Aorta (tissue), 5 donors: ENCODE results near the gene AFAP1. TPM values are rescaled to one million over a fixed set of nuclear protein-coding genes. Genes with fewer than 3 reads are reported as not detected.
A peak's percentile ranks its signal among the peaks of the same experiment; 100 is the strongest.

Experiments
- ATAC-seq: fragments of 200-7000 bp; cut with Tn5 transposase; one replicate; pipeline ENCODE4 v1.9.1; 2022; ENCODE audit warnings: moderate library complexity; ENCODE audit not compliant: low FRiP score
- DNase-seq, 2 donors: peaks; one replicate each; pipeline ENCODE4 v3.0.0-alpha.2; 2020
- H3K27ac ChIP-seq, 2 donors: one replicate each; pipeline ENCODE4 v1.5.1; 2013; ENCODE audit warnings: low read length in 2 of 2, mild to moderate bottlenecking in 2 of 2, moderate library complexity in 2 of 2, control low read depth in 1 of 2, inconsistent platforms in 1 of 2, low read depth in 1 of 2
- H3K27me3 ChIP-seq, 2 donors: one replicate each; pipeline ENCODE4 v1.6.1; 2013; ENCODE audit warnings: control low read depth in 1 of 2, low read length in 1 of 2, mild to moderate bottlenecking in 1 of 2, moderate library complexity in 1 of 2; ENCODE audit not compliant: insufficient read depth in 2 of 2, control insufficient read depth in 1 of 2
- H3K36me3 ChIP-seq, 2 donors: one replicate each; pipeline ENCODE4 v1.6.1; 2013; ENCODE audit warnings: control low read depth in 1 of 2, low read length in 1 of 2, mild to moderate bottlenecking in 1 of 2; ENCODE audit not compliant: insufficient read depth in 2 of 2, control insufficient read depth in 1 of 2
- H3K4me1 ChIP-seq, 2 donors: one replicate each; pipeline ENCODE4 v1.6.1; 2013; ENCODE audit warnings: low read length in 2 of 2, control low read depth in 1 of 2, mild to moderate bottlenecking in 1 of 2, moderate library complexity in 1 of 2; ENCODE audit not compliant: insufficient read depth in 2 of 2, control insufficient read depth in 1 of 2
- H3K4me3 ChIP-seq, 2 donors: one replicate each; pipeline ENCODE4 v1.5.1; 2013; ENCODE audit warnings: low read length in 2 of 2, control low read depth in 1 of 2, mild to moderate bottlenecking in 1 of 2
- H3K9me3 ChIP-seq: one replicate; pipeline ENCODE4 v1.6.1; 2013; ENCODE audit warnings: mild to moderate bottlenecking, low read length; ENCODE audit not compliant: control insufficient read depth
- whole genome bisulfite sequencing, 2 donors: extraction: QIAGEN DNeasy Blood & Tissue Kit; methylation state at CpG; one replicate each; pipeline ENCODE4 v1.1.7; 2013; 5-methylcytosine and 5-hydroxymethylcytosine counted together
- intact Hi-C, 2 donors: fragments of 100-400 bp; cut with DNase I; formaldehyde crosslinking; loops; one replicate each; pipeline versions ENCODE4 v1.14.2 to v1.15.0; 2022
- polyA plus RNA-seq, 2 donors: library from polyadenylated mRNA; stranded (reverse); fragments of 200-250 nt; gene quantifications; one replicate each; pipeline ENCODE4 v1.2.3, GENCODE V29; 2013
- total RNA-seq, 2 donors: library from RNA; stranded (reverse); fragmentation: NEBNext Ultra II Directional; extraction: Animal tissue kit (Norgen Biotek cat#: 25700); gene quantifications; one replicate each; pipeline ENCODE4 v1.2.1, GENCODE V29; 2021
- donor health status: healthy with polysubstance abuse.
- donor health status: Bipolar disorder and iron deficiency.
- donor health status: DM: no; HTN: no; CAD: no.
- donor health status: DM: no; HTN: no; CAD: no.
- donor health status: DM: yes; HTN: yes; CAD: no.

Gene AFAP1
- total and polyA plus RNA-seq, 4 donors, result 4.6 to 60.5 (median 26.9) TPM

DNA sequence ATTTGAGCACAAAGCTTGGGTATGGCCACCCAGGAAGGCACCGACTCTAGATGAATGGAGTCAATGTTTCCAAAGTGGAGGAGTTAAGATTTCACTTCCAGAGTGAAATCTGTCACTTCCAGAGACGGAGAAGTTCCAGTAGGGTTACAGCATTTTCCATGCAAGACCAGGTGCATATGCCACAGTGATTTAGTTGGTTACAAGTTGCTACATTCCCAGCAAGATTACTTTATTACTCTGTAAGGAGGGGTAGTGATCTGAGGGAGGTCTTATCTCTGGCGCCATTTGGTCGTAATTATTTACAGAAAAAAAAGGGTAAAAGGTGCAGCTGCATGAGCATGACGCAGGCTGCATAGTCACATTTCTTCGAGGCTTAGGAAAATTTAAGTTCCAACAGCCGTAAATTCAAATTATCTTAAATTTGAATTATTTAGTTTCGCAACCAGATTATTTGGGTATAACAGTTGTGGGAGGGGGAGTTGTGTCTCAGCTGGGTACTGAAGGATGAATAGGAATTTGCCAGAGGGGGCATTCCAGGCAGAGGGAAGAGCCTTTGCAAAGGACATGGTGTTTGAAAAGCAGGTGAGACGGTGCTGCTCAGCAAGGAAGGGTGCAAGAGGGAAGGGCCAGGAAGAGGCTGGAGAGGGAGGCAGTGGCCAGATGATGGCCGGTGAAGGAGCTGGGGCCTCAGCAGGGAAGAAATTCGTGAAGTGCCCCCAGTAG is 17.4 kb upstream of the AFAP1 start:
- H3K4me3 ChIP-seq, result no peak overlapping the region
- H3K4me1 ChIP-seq, result no peaks in the 10 kb centered on the region
- DNase-seq, result peak; percentile 5 to 17
- H3K27me3 ChIP-seq, result no peaks in the 10 kb centered on the region
- WGBS, 2 donors, result 87 to 88% methylated on average over 11 of the region's 11 CpGs
- no peaks in the 10 kb centered on the region for H3K36me3 ChIP-seq
- intact Hi-C loops, result no loop called here
- no peak overlapping the region for H3K27ac ChIP-seq
- no peaks in the 10 kb centered on the region for H3K9me3 ChIP-seq
- ATAC-seq, result no peak

DNA sequence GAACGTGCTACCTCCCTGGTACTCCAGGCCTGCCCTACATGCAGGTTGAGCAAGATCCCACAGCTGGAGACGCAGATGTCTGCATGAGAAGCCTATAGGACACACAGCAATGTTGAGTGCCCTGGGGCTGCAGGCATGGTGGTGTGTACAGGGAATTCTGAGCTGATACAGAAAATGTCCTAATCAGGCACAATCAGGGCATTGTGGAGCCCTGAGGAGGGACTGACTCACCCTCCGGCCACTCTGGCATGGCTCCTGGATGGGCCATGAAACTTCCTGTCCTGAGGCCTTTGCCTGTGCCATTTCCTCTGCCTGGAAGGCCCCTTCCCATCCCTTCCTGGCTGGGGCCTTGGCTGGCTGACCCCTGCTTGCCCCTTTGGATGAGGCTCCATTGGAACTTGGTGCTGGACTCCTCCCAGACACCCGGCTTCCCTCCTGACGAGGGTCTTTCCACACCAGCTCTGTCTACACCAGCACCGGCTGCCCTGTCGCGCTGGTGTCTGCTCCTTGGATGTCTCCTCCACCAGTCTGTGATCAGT is 16.7 kb upstream of the AFAP1 start:
- intact Hi-C loops, result no loop called here
- 76 to 78% methylated on average over 8 of the region's 8 CpGs for WGBS, 2 donors
- peak; percentile 63 for ATAC-seq

DNA sequence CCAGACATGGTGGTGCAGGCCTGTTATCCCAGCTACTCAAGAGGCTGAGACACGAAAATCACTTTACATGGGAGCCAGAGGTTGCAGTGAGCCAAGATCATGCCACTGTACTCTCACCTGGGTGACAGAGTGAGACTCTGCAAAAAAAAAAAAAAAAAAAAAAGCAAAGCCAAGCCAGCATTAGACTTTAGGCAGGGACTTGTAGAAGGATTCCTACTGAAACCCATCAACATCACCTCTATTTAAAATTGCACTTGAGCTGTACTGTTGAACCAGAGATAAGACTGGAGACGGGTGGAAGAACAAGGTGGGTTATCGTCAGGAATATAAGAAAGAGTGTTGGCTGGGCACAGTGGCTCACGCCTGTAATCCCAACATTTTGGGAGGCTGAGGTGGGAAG is 15.7 kb upstream of the AFAP1 start:
- no peaks in the 10 kb centered on the region for H3K4me1 ChIP-seq
- 83 to 99% methylated on average over 4 of the region's 4 CpGs for WGBS, 2 donors
- intact Hi-C loops, result no loop called here
- no peaks in the 10 kb centered on the region for H3K36me3 ChIP-seq
- DNase-seq (no peak), ATAC-seq (no peak)
- H3K4me3 ChIP-seq, result no peak overlapping the region
- no peak overlapping the region for H3K27ac ChIP-seq
- H3K27me3 ChIP-seq, result no peaks in the 10 kb centered on the region
- no peaks in the 10 kb centered on the region for H3K9me3 ChIP-seq

More for the DNA sequence above, 16.7 kb upstream of the AFAP1 start:
- H3K27me3 ChIP-seq, result no peaks in the 10 kb centered on the region
- no peaks in the 10 kb centered on the region for H3K4me1 ChIP-seq
- peak; percentile 84 to 88 for DNase-seq
- H3K27ac ChIP-seq, result no peak overlapping the region
- H3K4me3 ChIP-seq, result no peak overlapping the region
- H3K9me3 ChIP-seq, result no peaks in the 10 kb centered on the region
- no peaks in the 10 kb centered on the region for H3K36me3 ChIP-seq

DNA sequence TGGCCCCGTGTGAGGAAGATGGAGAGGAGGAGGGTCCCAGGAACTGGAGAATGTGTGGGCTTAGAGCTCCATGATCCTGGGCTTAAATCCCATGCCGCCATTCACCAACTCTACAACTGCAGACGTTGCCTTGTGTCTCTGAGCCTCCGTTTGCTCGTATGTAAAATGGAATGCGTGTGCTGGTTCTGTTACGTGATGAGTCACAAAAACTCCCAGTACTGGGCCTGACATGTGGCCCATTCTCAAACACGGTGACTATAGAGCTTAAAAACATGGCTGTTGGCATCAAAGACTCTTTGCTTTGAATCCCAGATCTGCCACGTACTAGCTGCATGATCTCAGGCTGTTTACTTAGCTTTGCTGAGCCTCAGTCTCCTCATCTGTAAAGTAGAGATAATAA is 13.0 kb upstream of the AFAP1 start:
- Histone ChIP-seq H3K27ac (no peak overlapping the region), H3K9me3 (no peaks in the 10 kb centered on the region), H3K27me3 (no peaks in the 10 kb centered on the region), H3K4me1 (no peaks in the 10 kb centered on the region), H3K36me3 (no peaks in the 10 kb centered on the region), H3K4me3 (no peak overlapping the region)
- WGBS, 2 donors, result 90 to 93% methylated on average over 9 of the region's 9 CpGs
- DNase-seq (peak in 1 of 2 donors; percentile 3), ATAC-seq (no peak)
- intact Hi-C loops, result no loop called here

DNA sequence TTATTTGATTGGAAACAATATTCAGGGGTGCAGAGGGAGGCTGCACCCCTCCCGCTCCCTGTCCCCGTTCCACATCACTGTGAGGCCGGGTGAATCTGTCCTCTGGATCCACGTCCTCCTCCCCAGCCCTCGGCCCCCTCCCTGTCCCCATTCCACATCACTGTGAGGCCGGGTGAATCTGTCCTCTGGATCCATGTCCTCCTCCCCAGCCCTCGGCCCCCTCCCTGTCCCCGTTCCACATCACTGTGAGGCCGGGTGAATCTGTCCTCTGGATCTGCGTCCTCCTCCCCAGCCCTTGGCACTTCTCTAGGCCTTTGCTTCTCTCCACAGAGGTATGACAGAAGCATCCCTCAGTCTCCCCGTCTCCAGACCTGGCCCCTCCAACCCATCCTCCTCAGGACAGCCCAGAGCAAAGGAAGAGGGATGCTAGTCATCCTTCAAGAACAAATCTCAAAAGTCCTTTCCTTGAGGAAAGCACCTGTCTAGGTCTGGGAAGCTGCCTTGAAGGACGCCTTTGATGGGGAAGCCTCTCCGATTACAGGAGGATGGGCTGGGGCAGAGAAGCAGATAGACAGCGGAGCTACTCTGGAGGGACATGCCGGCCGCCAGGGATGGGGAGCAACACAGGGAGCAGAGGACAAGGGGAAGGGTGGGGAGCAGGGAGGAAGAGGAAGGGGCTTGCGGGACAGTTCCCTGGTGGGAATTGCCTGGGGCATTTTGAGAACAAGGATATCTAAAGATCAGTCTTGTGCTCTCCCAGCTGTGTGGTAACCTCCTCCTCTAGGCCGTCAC is 10.8 kb upstream of the AFAP1 start:
- intact Hi-C loops, result no loop called here
- Histone ChIP-seq H3K4me1 (no peaks in the 10 kb centered on the region), H3K27ac (no peak overlapping the region), H3K27me3 (no peaks in the 10 kb centered on the region), H3K9me3 (no peaks in the 10 kb centered on the region), H3K36me3 (no peaks in the 10 kb centered on the region), H3K4me3 (no peak overlapping the region)
- ATAC-seq (no peak), DNase-seq (peak in 1 of 2 donors; percentile 47)
- 92 to 93% methylated on average over 18 of the region's 18 CpGs for WGBS, 2 donors

DNA sequence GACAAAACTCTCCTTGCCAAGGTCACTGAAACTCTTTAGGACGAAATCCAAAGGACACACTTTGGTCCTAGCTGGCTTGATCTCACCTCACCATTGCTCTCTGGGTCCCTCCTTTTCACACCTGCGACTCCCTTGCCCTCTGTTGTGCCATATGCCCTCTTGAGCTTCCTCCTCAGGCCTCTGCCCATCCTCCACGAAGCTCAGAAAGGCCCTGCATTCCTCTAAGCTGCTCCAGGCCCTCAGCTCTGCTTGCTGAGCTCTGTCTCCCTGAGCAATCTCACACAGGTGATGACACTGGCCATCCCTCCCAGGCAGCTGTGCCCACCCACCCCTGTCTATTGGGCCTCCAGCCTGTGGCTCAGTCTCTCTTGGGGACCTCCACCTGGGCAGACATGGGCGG is 10.1 kb upstream of the AFAP1 start:
- no peak for ATAC-seq
- intact Hi-C loops, result no loop called here
- Histone ChIP-seq H3K9me3 (no peaks in the 10 kb centered on the region), H3K27me3 (no peaks in the 10 kb centered on the region), H3K27ac (no peak overlapping the region), H3K4me1 (no peaks in the 10 kb centered on the region), H3K4me3 (no peak overlapping the region), H3K36me3 (no peaks in the 10 kb centered on the region)
- DNase-seq, result peak in 1 of 2 donors; percentile 51
- 86 to 93% methylated on average over 4 of the region's 4 CpGs for WGBS, 2 donors

DNA sequence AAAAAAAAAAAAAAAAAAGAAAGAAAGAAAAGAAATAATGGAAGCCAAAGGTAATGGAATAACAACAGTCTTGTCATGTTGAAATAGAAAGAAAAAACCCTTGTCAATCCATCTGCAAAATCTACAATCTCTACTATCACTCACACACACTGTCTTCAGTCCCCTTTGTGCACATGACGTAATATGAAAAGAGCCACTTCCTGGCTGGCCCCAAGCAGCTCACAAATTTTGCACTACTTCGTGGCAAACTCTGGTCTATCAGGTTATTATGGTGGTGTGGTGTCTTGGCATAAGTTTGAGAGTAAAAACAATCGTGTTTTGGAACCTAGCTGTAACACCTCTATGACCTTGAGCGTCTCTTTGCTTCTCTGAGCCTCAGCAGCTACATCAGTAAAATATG is 8.3 kb upstream of the AFAP1 start:
- no peak for DNase-seq
- WGBS, 2 donors, result 70 to 76% methylated on average over 4 of the region's 4 CpGs
- H3K4me1 ChIP-seq, result no peaks in the 10 kb centered on the region
- H3K4me3 ChIP-seq, result no peak overlapping the region
- no peaks in the 10 kb centered on the region for H3K9me3 ChIP-seq
- no peaks in the 10 kb centered on the region for H3K27me3 ChIP-seq
- ATAC-seq, result no peak
- intact Hi-C loops, result no loop called here
- no peaks in the 10 kb centered on the region for H3K36me3 ChIP-seq
- no peak overlapping the region for H3K27ac ChIP-seq

DNA sequence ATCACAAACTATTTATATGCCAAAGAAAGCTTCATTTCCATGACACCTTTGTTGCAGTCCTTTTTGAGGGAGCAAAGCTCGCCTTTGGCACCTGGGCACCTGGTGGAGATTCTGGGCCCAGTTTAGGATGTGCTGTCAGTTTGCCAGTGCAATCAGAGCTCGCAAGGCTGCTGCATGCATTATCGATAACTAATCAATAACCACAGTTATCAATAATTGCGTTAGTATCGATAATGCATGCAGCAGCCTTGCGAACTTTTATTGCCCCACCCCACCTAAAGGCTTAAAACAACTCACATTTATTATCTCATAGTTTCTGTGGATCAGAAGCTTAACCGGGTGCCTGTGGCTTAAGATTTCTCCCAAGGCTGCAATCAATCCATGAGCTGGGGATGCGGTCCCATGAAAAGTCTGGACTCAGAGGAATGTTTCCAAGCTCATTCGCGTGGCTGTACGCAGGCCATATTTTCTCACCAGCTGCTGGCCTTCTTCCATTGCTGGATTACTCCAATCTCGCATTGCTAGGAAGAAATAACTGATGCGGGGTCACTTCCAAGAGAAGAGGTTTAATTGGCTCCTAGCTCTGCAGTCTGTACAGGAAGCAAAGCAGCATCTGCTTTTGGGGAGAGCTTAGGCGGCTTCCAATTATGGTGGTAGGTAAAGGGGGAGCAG is 6.2 kb upstream of the AFAP1 start:
- H3K36me3 ChIP-seq, result no peaks in the 10 kb centered on the region
- no peak overlapping the region for H3K27ac ChIP-seq
- no peaks in the 10 kb centered on the region for H3K4me1 ChIP-seq
- 40 to 43% methylated on average over 14 of the region's 14 CpGs for WGBS, 2 donors
- H3K4me3 ChIP-seq, result no peak overlapping the region
- intact Hi-C loops, result no loop called here
- no peak for DNase-seq
- ATAC-seq, result peak; percentile 10
- no peaks in the 10 kb centered on the region for H3K9me3 ChIP-seq
- no peaks in the 10 kb centered on the region for H3K27me3 ChIP-seq
